CD4-positive, alpha-beta T cell (primary cell): ENCODE data around the gene FLRT1. TPM values are rescaled to one million over a fixed set of nuclear protein-coding genes. Genes with fewer than 3 reads are reported as not detected.

ENCODE experiments used
- ATAC-seq: fragments of 200-7000 bp; cut with Tn5 transposase; one replicate; pipeline ENCODE4 v1.10.0; 2022; ENCODE audit warnings: mild to moderate bottlenecking; ENCODE audit not compliant: poor library complexity
- CTCF ChIA-PET: fragments of 350-600 bp; sonication (Branson Sonifier 250); formaldehyde crosslinking; loops from one replicate; lab custom pipeline; 2021; ENCODE audit warnings: antibody characterized with exemption, inconsistent platforms; lab: Charles Lee
- POLR2A ChIA-PET: fragments of 350-600 bp; sonication (Branson Sonifier 250); formaldehyde crosslinking; loops from one replicate; lab custom pipeline; 2021; ENCODE audit warnings: antibody characterized with exemption, inconsistent platforms; lab: Charles Lee
- DNase-seq, 14 experiments: peaks; one replicate each; pipeline ENCODE4 v3.0.0-alpha.2; 2013 to 2020; ENCODE audit warnings: mixed read lengths in 2 of 14
- H3K27ac ChIP-seq, 2 donors: one replicate each; pipeline versions ENCODE4 v1.5.1 to v1.7.0; 2013; ENCODE audit warnings: low read length in 2 of 2, low read depth in 1 of 2, mild to moderate bottlenecking in 1 of 2
- H3K27me3 ChIP-seq, 2 experiments: 1 replicate in 1 of 2; 2 replicates in 1 of 2; pipeline versions ENCODE4 v1.6.1 to v1.7.0; 2013; ENCODE audit warnings: low read length in 2 of 2, control low read depth in 1 of 2, mild to moderate bottlenecking in 1 of 2, moderate library complexity in 1 of 2; ENCODE audit not compliant: insufficient read depth in 2 of 2, control insufficient read depth in 1 of 2
- H3K36me3 ChIP-seq: one replicate; pipeline ENCODE4 v1.6.1; 2013; ENCODE audit warnings: low read length, control low read depth; ENCODE audit not compliant: insufficient read depth
- H3K4me1 ChIP-seq: one replicate; pipeline ENCODE4 v1.6.1; 2013; ENCODE audit warnings: low read length, control low read depth; ENCODE audit not compliant: insufficient read depth
- H3K4me3 ChIP-seq: one replicate; pipeline ENCODE4 v1.5.1; 2013; ENCODE audit warnings: mild to moderate bottlenecking, low read length, moderate library complexity
- H3K9me3 ChIP-seq, 2 experiments: 1 replicate in 1 of 2; 2 replicates in 1 of 2; pipeline versions ENCODE4 v1.6.1 to v1.7.0; 2013; ENCODE audit warnings: low read length in 2 of 2, mild to moderate bottlenecking in 2 of 2, control low read depth in 1 of 2, moderate library complexity in 1 of 2; ENCODE audit not compliant: control insufficient read depth in 1 of 2, insufficient read depth in 1 of 2
- H3K27ac Mint-ChIP-seq: one replicate; pipeline ENCODE4 v1.8.0; 2020; ENCODE audit warnings: mixed read lengths
- H3K27me3 Mint-ChIP-seq: one replicate; pipeline ENCODE4 v1.8.0; 2021; ENCODE audit warnings: mixed read lengths
- H3K36me3 Mint-ChIP-seq: one replicate; pipeline ENCODE4 v1.8.0; 2021; ENCODE audit warnings: low read depth, mixed read lengths
- H3K4me1 Mint-ChIP-seq: one replicate; pipeline ENCODE4 v1.8.0; 2021; ENCODE audit warnings: low read depth, mixed read lengths
- H3K4me3 Mint-ChIP-seq: one replicate; pipeline ENCODE4 v1.8.0; 2020; ENCODE audit warnings: mild to moderate bottlenecking, mixed read lengths
- H3K9me3 Mint-ChIP-seq: one replicate; pipeline ENCODE4 v1.8.0; 2020; ENCODE audit warnings: mixed read lengths
- CTCF ChIP-seq: fragments of 200-600 bp; IDR thresholded peaks from one replicate; pipeline ENCODE4 v1.8.0; 2022; ENCODE audit warnings: antibody characterized with exemption, mild to moderate bottlenecking
- intact Hi-C, 2 experiments: fragments of 100-400 bp; cut with DNase I in 1 of 2; cut with micrococcal nuclease in 1 of 2; formaldehyde crosslinking; loops; one replicate each; pipeline versions ENCODE4 v1.15.1 to v1.9.0; 2023 to 2025; cut with DNase I, micrococcal nuclease
- total RNA-seq, 174 experiments: library from RNA in 2 of 174; stranded (reverse) in 2 of 174; gene quantifications; one replicate each; pipeline ENCODE4 v1.2.3 and lab custom pipeline; 2021 to 2026

The FLRT1 gene
- total RNA-seq, 2 experiments from 2014 or later = not detected

GRCh38 chr11:64078284-64078683 lies 42.6 kb downstream of the FLRT1 start:
- Histone ChIP-seq H3K4me1 (peaks cover 17% of the 10 kb centered on the region), H3K27me3 (no peaks in the 10 kb centered on the region), H3K36me3 (no peaks in the 10 kb centered on the region), H3K9me3 (no peaks in the 10 kb centered on the region), H3K27ac (no peak overlapping the region), H3K4me3 (no peak overlapping the region)
- intact Hi-C loops = no loop called here
- Mint-ChIP-seq H3K27me3 (no peaks in the 10 kb centered on the region), H3K27ac (no peak overlapping the region), H3K4me3 (no peak overlapping the region), H3K9me3 (no peaks in the 10 kb centered on the region), H3K36me3 (no peaks in the 10 kb centered on the region), H3K4me1 (peaks cover 6% of the 10 kb centered on the region)
- DNase-seq (no peak), ATAC-seq (no peak)
- no peak for TF ChIP-seq CTCF
- POLR2A ChIA-PET = no interaction called here
- CTCF ChIA-PET = no interaction called here

- no peak overlapping the region for H3K27ac Mint-ChIP-seq
These were observed 43.2 kb downstream of the FLRT1 start for GRCh38 chr11:64078905-64079304.

GRCh38 chr11:64080390-64080789 lies 44.7 kb downstream of the FLRT1 start:
- DNase-seq = no peak
- H3K4me1 Mint-ChIP-seq = no peaks in the 10 kb centered on the region
- H3K4me3 Mint-ChIP-seq = no peak overlapping the region
- no peaks in the 10 kb centered on the region for H3K36me3 Mint-ChIP-seq
- CTCF ChIA-PET = no interaction called here
- H3K9me3 Mint-ChIP-seq = no peaks in the 10 kb centered on the region
- Histone ChIP-seq H3K9me3 (no peaks in the 10 kb centered on the region), H3K27ac (no peak overlapping the region), H3K4me1 (no peaks in the 10 kb centered on the region), H3K27me3 (no peaks in the 10 kb centered on the region), H3K36me3 (no peaks in the 10 kb centered on the region), H3K4me3 (no peak overlapping the region)
- H3K27ac Mint-ChIP-seq = no peak overlapping the region
- POLR2A ChIA-PET = no interaction called here
- ATAC-seq = no peak
- H3K27me3 Mint-ChIP-seq = no peaks in the 10 kb centered on the region
- intact Hi-C loops = no loop called here
- no peak for TF ChIP-seq CTCF

More at GRCh38 chr11:64078905-64079304, 43.2 kb downstream of the FLRT1 start:
- Mint-ChIP-seq H3K9me3 (no peaks in the 10 kb centered on the region), H3K4me1 (peaks cover 6% of the 10 kb centered on the region), H3K36me3 (no peaks in the 10 kb centered on the region), H3K4me3 (no peak overlapping the region), H3K27me3 (no peaks in the 10 kb centered on the region)
- no peak for TF ChIP-seq CTCF
- ChIA-PET CTCF (no interaction called here), POLR2A (no interaction called here)
- ATAC-seq (no peak), DNase-seq (no peak)
- no peaks in the 10 kb centered on the region for H3K9me3 ChIP-seq
- H3K4me3 ChIP-seq = no peak overlapping the region
- H3K27me3 ChIP-seq = no peaks in the 10 kb centered on the region
- no peaks in the 10 kb centered on the region for H3K36me3 ChIP-seq
- intact Hi-C loops = no loop called here
- no peak overlapping the region for H3K27ac ChIP-seq
- H3K4me1 ChIP-seq = peaks cover 11% of the 10 kb centered on the region
